HG02852 (cell line): Measurements from ENCODE around the gene MYADML2.

Source experiments
- ATAC-seq: cut with Tn5 transposase; IDR thresholded peaks from one replicate; pipeline ENCODE4 v1.9.1; 2021; ENCODE audit warnings: mild to moderate bottlenecking, moderate library complexity; ENCODE audit not compliant: unreplicated experiment

MYADML2 gene

DNA sequence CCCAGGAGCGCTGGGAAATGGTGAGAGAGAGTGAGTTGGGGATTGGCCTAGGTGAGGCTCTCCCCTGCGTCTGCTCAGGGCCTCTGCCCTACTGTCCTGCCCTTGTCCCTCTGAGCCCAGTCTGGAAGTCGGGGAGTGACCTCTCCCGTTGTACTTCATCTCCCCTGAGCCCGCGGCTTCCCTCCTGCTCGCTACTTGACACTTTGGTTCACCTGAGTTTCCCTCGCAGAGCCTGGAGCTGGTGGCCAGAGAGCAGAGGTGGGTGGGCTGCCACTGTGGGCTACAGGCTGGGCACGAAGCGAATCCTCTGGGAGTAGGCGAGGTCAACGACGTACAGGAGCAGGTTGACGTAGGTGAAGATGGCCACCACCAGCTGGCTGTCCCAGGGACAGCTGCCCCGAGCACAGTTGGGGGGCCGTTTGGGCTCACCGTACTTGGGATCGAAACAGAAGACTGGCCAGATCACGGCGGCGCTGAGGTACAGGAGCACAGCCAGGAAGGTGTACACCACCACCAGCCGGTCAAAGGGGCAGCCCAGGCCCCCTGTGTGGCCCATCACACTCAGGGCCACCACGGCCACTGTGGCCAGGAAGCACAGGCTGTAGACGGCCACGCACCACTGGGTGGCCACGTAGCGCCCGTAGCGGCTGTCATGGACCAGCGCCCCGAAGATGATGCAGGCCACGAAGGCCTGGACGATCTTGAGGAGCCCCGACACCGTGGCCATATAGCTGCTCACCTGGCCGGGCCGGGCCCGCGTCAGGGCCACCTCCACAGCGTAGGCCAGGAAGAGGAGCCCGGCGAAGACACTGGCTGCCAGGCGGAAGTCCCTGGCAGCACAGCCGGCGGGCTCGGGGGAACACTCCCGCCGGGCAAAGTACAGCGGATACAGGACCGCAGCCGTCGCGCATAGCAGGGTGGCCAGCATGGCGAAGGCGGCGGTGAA lies 6.2 kb downstream of the MYADML2 start:
- ATAC-seq = no peak

DNA sequence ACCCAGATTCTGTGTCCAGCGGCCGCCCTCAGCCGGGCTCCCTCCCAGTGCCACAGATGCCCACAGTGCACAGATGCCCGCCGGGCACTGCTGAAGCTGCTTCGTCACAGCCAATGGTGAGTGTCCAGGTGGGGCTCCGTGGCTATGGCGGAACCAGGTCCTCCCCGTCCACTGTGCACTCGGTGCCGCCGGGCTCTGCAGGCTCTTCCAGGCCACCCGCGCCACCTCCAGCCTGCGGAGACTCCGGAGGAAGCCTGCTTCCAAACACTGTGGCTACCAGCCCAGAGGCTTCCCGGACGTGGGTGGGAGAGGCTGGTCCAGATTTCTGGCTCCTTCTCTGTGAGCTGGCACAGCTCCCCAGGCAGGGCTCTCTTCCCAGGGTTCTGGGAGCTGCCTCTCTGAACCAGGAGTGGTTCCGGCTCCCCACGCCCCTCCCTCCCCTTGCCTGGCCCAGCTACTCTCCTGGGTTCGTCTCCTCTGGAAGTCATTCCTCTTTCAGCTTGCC lies 7.1 kb downstream of the MYADML2 start:
- ATAC-seq = no peak

DNA sequence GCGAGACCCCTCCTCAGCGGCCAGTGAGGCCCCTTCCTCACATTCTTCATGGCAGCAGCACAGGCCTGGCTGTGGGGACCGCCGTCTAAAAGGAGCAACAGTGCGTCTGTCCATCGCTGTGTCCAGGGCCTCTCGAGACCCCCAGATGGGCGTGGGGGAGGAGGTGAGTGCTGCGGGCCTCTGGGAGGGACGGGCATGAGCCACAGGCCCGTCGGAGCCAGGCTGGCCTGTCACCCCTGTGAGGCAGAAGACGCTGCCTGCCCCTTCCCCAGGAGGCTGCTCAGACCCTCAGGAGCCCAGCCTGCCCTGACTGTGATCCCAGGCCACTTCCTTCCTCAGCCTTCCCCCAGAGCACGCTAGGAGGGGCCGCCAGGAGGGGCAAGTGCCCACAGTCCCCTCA lies 7.8 kb downstream of the MYADML2 start:
- ATAC-seq = no peak

DNA sequence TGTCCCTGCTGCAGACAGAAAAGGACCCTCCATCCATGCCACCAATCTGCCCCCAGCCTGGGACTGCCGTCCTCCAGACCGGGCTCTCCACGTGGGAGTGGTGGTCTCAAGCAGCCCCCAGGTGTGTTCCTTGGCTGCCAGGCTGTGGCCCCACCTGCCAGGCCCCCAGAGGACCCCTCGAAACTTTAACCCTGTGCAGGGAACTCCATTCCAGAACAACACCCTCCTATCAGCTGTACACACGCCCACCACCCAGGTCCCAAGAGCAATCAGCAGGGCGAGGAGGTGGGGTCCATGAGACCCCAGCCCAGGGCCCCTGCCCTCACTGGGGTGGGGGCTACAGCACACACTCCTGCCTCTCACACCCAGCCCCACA lies 11.3 kb downstream of the MYADML2 start:
- ATAC-seq = no peak

DNA sequence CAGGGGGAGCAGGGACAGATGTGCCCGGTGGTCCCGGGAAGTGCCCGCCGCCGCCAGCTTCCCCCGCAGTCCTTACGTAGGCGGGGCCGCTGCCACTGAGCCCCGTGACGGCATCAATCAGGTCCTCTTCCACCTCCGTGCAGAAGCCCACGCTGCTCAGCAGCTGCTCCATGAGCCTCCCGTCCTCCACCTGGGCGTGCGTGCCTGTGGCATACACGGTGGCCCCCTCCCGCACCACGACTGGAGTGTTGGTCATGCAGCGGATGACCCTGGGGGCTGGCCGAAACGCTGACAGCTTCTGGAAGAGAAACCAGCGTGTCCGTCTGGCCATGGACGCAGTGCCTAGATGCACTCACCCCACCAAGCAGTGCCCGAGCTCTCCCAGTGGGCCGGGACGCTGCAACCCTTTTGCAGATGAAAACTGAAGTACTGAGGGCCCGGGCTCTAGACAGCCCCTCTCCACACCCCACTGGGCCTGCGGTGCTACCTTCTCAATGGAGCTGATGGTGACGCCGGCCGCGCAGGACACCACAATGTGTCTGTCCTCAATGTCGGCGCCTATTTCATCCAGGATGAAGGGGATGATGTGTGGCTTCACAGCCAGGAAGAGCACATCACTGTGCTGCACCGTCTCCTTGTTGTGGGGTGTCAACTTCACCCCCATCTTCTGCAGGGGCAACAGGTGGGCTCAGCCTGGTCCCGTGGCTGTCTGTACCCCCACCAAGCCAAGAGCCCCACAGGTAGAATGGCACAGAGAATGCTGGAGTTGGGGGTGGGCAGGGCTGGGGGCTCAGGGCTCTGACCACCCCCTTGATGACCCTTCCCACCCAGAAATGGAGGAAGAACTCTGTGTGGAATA lies 12.0 kb downstream of the MYADML2 start:
- ATAC-seq = no peak

DNA sequence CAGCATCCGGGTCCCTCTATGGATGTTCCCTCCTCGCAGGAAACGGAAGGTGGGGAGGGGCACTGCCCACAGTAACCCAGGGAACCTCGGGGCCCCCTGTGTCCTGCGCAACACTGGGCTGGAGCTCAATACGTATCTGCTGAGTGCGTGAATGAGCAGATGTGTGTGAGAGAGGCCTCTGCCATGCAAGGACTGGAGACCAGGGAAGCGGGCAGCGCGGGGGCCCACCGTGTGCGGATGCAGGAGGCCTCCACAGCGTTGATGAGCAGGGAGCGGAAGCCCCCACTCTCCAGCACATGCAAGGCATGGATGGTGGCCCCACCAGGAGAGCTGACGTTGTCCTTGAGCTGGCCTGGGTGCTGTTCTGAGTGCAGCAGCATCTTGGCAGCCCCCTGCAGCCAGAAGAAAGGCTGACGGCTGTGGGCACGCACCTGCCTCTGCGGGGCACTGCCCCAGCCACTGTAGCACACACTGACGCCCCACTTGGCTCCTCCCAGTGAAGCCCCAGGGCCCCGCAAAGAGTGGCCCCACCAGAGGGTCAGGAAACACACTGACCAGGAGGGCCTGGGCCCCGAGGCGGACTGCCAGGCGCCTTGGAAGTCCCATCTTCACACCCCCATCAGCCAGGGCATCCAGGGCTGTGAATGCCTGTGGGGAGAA lies 12.8 kb downstream of the MYADML2 start:
- no peak for ATAC-seq

DNA sequence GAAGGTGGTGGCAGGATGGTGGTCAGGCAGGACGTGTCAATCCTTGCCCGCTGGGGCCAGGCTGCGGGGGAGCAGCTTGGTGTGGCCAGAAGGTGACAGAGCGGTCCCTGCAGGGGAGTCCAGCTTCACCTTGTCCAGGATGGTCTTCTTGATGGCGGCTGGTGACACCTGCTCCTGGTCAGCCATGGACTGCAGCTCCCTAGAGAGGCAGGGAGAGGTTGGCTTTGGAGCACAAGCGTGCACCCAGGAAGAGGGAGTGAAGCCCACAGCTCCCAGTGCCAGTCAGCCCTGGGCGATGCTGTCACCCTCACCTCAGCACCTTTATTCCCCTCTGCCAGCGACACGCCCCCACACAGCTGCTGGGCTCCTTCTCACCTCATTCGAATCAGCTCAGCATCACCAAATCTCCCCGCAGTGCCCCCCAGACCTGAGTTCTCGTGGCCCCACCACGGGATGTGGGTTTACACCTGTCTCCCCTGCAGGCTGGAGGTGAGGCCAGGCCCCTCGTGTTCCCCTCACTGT lies 13.8 kb downstream of the MYADML2 start:
- ATAC-seq = no peak

DNA sequence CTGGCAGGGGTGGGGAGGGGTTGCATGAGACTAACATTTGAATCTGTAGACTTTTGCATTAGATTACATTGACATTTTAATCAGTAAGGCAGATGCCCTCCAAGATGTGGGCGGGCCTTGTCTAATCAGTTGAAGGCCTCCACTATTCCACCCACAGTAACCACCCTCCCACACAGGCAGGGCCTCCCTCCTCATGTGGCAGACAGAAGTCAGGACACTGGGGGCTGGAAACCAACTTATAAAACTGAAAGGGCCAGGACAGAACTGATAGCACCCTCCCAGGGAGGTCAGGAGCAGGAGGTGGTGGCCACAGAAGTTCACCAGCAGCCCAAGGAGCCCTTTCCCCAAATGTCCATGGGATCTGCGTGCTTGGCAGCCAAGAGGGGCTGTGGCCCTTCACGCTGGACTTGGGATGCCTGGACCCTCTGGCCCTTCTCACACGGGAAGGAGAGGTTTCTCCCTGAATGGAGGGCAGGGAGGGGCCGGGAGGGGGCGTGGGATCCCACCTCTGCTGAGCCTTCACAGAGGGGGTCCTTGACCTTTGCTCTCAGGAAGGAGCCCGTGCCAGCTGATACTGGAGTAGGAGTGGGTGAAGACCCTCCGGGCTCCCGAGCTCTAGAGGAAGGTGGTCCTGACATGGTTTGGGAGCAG lies 14.6 kb downstream of the MYADML2 start:
- ATAC-seq = no peak

DNA sequence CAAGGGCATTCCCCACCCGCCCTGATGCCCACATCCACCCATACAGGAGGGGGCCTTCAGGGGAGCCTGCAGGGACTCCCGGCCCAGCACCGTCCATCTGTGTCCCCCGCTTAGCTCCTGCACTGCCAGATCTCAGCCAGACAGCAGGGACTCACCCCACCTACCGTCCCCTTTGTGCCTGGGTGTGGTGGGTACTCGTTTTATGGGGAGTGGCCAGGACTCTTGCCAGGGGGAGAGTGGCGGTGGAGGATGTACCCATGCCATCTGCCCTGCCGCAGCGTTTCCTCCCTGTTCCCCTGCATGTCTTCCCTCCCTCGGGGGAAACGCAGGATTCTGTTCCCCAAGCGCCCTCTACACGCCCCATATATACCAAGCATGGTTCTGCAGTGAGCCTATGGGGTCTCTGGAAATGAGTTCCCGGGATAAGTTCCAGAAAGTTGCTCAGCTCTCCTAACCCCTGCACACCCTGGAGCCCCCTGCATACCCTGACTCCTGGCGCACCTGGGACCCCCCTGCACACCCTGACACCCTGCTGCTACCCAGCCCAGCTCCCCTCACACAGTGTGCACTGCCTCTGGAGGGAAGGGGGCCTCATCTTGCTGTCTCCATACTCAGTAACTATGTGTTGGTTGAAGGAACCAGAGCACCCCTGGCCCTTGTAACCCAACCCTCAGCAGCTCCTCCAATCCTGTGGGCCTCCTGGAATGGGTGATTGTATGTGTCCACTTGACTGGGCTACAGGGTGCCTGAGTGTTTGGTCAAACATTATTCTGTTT lies 15.3 kb downstream of the MYADML2 start:
- no peak for ATAC-seq

DNA sequence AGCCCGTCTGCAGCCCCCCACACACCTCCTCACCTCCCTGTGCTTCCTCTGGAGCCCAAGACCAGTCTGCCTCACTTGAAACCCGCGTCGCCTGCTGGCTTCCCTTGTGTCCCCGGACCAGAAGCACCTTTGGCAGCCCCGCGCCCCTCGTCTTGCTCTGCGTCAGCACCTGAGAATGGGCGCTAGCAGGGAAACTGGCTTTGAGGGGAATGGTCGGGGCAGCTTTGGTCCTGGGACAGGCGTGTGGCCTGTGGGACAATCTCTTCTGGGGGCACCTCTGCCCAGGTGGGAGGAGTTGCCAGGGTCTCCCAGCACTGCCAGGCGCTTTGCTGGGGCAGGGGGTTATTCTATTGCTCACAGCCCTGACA lies 15.9 kb downstream of the MYADML2 start:
- no peak for ATAC-seq

DNA sequence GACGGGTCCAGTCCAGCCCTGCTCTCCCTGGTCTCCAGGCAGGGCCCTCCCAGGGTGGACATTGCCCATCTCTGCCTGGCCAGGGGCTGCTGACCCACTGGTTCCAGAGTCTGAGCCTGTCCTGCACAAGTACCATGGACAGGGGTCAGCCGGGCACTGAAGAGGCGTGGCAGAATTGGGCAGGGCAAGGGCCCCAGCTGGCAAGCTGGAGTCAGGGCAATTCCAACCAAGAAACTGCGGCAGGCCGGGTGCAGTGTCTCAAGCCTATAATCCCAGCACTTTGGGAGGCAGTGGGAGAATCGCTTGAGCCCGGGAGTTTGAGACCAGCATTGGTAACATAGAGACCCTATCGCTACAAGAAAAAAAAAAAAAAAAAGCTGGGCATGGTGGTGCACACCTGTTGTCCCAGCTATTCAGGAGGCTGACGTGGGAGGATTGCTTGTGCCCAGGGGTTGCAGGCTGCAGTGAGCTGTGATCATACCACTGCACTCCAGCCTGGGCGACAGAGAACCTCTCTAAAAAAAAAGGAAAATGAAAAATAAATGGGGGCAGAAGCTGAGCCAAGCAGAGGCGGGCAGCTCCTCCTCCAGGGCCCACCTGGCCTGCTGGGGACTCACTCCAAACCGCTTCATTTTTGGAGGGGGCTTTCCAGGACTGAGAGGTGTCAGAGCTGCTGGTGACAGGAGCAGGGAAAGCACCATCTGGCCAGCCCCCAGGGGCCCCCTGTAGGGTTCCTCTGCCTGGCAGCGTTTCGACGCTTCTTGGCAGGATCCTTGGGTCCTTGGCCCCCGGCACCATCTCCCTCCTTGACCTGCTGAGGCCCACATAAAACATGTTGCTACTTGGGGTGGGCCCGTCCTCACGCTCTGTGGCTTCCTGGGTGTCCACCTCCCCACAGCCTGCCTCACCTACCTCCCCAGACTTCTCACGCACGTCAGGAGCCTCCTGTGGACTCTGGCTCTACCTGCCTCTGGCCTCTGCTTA lies 16.6 kb downstream of the MYADML2 start:
- ATAC-seq = no peak

DNA sequence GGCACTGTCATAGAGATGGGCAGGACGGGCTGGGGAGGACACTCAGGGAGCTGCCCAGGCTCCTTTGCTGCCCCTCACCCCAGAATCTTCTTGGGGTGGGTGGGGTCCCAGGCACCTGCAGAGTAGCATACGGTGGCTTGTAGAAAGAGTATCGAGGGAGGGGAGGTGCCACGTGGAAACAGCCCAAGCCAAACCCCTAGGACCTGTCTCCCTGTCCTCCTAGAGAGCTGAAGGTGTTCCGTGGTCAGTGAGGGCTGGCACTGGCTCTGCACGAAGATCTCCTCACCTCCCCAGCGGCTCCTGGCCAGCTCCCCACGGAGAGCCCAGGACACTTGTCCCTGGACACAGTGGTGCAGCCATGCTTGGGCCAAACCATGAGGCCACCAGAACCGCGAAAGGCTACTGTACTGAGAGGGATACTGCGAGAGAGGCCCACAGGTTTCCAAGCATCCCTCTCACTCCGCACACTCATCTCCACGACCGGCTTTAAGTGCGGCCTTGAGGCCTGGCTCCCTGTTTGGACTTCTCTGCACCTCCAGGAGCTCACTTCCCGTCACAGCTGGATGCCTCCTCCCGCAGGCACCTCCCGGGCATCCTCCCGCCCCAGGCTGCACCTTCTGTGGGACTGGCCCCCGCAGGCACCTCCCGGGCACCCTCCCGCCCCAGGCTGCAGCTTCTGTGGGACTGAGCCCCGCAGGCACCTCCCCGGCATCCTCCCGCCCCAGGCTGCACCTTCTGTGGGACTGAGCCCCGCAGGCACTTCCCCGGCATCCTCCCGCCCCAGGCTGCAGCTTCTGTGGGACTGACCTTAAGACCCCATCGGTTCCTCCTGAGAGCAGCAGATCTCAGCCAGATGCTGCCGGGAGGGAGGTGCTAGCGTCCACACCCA lies 17.5 kb downstream of the MYADML2 start:
- ATAC-seq = no peak

DNA sequence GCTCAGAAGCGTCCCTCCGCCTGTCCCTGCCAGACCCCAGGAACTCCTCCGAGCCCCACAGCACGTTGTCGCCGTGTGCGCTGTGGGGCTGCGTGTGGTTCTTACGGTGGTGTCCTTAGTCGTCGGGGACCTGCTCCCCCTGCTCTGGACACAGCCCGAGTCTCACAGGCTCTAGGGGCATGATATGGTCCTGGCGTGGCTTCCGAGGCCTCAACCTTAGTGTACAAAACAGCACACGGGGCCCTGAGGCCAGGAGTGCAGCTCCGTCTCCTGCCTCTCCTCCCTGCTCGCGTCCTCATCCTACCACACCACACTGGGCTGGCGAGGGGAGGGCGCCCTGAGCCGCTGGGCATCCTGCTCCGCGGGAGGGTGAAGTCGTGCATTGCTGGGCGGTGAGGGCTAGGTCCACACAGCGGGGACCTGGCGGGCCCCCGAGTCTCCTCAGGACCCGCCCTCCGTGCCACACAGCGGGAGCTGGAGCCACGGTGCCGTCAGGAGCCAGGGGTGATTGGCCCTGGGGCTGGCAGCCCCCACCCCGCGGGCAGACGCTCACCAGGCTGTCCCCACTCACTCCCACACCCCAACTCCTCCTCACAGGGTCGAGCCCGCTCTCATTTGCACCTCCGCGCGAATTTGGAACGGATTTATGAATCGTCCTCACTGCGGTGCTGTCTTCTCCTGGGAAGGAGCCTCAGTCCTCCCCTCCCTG lies 18.3 kb downstream of the MYADML2 start:
- no peak for ATAC-seq

DNA sequence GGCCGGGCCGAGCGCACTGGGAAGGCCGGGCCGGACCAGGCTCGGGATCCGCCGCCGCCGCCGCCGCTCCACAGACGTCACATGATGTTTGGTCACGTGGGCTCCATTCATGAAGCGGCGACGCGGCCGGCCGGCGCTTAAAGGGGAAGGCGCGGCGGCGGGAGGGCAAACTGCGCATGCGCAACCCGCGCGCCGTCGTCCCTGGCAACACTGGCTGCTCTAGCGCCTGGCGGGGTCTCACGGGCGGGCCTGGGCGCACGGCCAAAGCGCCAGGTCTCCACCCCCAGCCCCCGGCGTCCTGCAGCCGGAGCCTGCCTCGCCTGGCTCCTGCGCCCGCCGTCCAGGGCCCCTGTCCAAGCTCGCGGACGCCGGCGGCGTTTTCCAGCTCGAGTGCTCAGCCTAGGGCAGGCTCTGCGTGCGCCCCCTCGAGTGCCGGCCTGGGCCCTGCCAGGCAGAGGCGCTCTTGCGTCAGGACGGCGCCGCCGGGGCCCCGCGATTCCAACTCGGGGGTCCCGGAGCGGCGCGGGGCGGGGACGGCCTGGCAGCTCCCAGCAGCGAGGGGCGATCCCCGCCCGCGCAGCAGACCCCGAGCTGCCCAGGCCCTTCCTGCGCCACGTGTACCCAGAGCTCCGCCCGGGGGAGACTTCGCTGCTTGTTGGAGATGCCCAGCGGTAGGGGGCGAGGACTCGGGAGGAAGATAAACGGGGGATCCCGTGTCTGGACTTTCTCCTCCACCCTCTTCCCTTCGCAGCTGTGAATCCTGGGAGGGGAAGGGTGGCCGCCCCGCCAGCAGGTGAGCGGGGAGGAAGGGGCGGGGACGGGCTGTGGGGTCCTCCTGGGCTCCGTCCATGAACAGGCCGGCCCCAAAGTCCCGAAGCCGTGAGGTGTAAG lies 19.1 kb downstream of the MYADML2 start, which contains the start of gene MAFG:
TSS of gene MAFG (minus strand) at position 83 of the 891 bp plus-strand sequence. CDS start 4,550 bp downstream, outside the sequence.
- ATAC-seq = peak; percentile 52

DNA sequence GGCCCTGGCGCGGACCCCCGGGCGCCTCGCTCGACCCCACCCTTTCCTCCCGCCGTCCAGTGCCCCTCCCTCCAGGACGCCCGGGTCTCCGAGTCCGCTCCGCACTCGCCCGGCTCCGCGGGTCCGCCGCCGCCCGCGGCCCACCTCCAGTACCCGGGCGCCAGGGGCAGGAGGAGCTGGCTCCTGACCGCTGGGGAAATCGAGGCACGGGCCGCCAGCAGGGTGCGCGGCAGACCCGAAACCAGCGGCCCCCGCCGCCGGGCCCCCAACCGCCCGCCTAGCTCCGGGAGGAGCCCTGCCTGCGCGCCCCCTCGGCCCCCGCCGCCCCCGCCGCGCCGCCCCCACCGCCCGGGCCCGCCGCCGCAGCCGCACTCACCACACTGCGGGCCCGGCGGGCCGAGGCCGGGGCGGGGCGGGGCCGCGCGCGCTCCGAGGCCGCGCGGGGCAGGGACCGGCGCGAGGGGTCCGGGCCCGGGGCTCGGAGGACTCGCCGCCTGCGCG lies 19.8 kb downstream of the MYADML2 start:
- peak; percentile 16 for ATAC-seq
